ENCODE data around the gene DLGAP1. TPM values are rescaled to one million over a fixed set of nuclear protein-coding genes. Genes with fewer than 3 reads are reported as not detected.

Gene DLGAP1
- total RNA-seq, 2 experiments from 2014 or later: not detected

GRCh38 chr18:4250141-4250540, 205.0 kb downstream of the DLGAP1 start:
- Mint-ChIP-seq H3K27ac (no peak overlapping the region), H3K4me1 (ENCODE audit: low read depth) (no peaks in the 10 kb centered on the region), H3K36me3 (ENCODE audit: low read depth) (no peaks in the 10 kb centered on the region), H3K9me3 (ENCODE audit: insufficient read depth) (no peaks in the 10 kb centered on the region), H3K27me3 (ENCODE audit: low read depth) (no peaks in the 10 kb centered on the region), H3K4me3 (no peak overlapping the region)
- CTCF ChIA-PET: no interaction called here
- POLR2A ChIA-PET: no interaction called here
- DNase-seq: no peak
- no peak for ATAC-seq

- H3K27ac Mint-ChIP-seq: no peak overlapping the region
- ATAC-seq: no peak
- no peaks in the 10 kb centered on the region for H3K4me1 Mint-ChIP-seq (ENCODE audit: low read depth)
- DNase-seq: no peak
- H3K27me3 Mint-ChIP-seq (ENCODE audit: low read depth): no peaks in the 10 kb centered on the region
- no peak overlapping the region for H3K4me3 Mint-ChIP-seq
- no peaks in the 10 kb centered on the region for H3K9me3 Mint-ChIP-seq (ENCODE audit: insufficient read depth)
- H3K36me3 Mint-ChIP-seq (ENCODE audit: low read depth): no peaks in the 10 kb centered on the region
- ChIA-PET POLR2A (no interaction called here), CTCF (no interaction called here)
Measured at GRCh38 chr18:4248686-4249085, 206.4 kb downstream of the DLGAP1 start.

- no peak overlapping the region for H3K27ac Mint-ChIP-seq
- no peaks in the 10 kb centered on the region for H3K4me1 Mint-ChIP-seq (ENCODE audit: low read depth)
- no peak overlapping the region for H3K4me3 Mint-ChIP-seq
- CTCF ChIA-PET: interaction anchor here (1.0 kb wide), 1 partner anchor 15 kb away, joined by 3 read pairs; no protein-coding TSS in a partner anchor
- H3K27me3 Mint-ChIP-seq (ENCODE audit: low read depth): no peaks in the 10 kb centered on the region
- H3K36me3 Mint-ChIP-seq (ENCODE audit: low read depth): no peaks in the 10 kb centered on the region
- POLR2A ChIA-PET: no interaction called here
- H3K9me3 Mint-ChIP-seq (ENCODE audit: insufficient read depth): no peaks in the 10 kb centered on the region
- ATAC-seq (no peak), DNase-seq (no peak)
Measured at GRCh38 chr18:4246374-4246773, 208.7 kb downstream of the DLGAP1 start.

- ATAC-seq (no peak), DNase-seq (no peak)
- ChIA-PET POLR2A (no interaction called here), CTCF (no interaction called here)
- no peak overlapping the region for H3K27ac Mint-ChIP-seq
- no peaks in the 10 kb centered on the region for H3K27me3 Mint-ChIP-seq (ENCODE audit: low read depth)
- H3K36me3 Mint-ChIP-seq (ENCODE audit: low read depth): no peaks in the 10 kb centered on the region
- no peak overlapping the region for H3K4me3 Mint-ChIP-seq
- H3K4me1 Mint-ChIP-seq (ENCODE audit: low read depth): no peaks in the 10 kb centered on the region
- H3K9me3 Mint-ChIP-seq (ENCODE audit: insufficient read depth): no peaks in the 10 kb centered on the region
Measured at GRCh38 chr18:4245456-4245855, 209.7 kb downstream of the DLGAP1 start.

GRCh38 chr18:4242431-4243161, 212.5 kb downstream of the DLGAP1 start:
- Mint-ChIP-seq H3K9me3 (ENCODE audit: insufficient read depth) (no peaks in the 10 kb centered on the region), H3K4me1 (ENCODE audit: low read depth) (no peaks in the 10 kb centered on the region), H3K4me3 (no peak overlapping the region), H3K27ac (no peak overlapping the region), H3K27me3 (ENCODE audit: low read depth) (no peaks in the 10 kb centered on the region), H3K36me3 (ENCODE audit: low read depth) (no peaks in the 10 kb centered on the region)
- POLR2A ChIA-PET: no interaction called here
- no peak for ATAC-seq
- CTCF ChIA-PET: no interaction called here
- no peak for DNase-seq

GRCh38 chr18:4241090-4241617, 214.0 kb downstream of the DLGAP1 start:
- POLR2A ChIA-PET: no interaction called here
- H3K9me3 Mint-ChIP-seq (ENCODE audit: insufficient read depth): no peaks in the 10 kb centered on the region
- no peaks in the 10 kb centered on the region for H3K36me3 Mint-ChIP-seq (ENCODE audit: low read depth)
- CTCF ChIA-PET: no interaction called here
- H3K4me1 Mint-ChIP-seq (ENCODE audit: low read depth): no peaks in the 10 kb centered on the region
- no peak overlapping the region for H3K27ac Mint-ChIP-seq
- H3K27me3 Mint-ChIP-seq (ENCODE audit: low read depth): no peaks in the 10 kb centered on the region
- ATAC-seq (no peak), DNase-seq (no peak)
- H3K4me3 Mint-ChIP-seq: no peak overlapping the region

GRCh38 chr18:4238966-4239365, 216.1 kb downstream of the DLGAP1 start:
- Mint-ChIP-seq H3K36me3 (ENCODE audit: low read depth) (no peaks in the 10 kb centered on the region), H3K9me3 (ENCODE audit: insufficient read depth) (no peaks in the 10 kb centered on the region), H3K27me3 (ENCODE audit: low read depth) (no peaks in the 10 kb centered on the region), H3K4me3 (no peak overlapping the region), H3K4me1 (ENCODE audit: low read depth) (no peaks in the 10 kb centered on the region), H3K27ac (no peak overlapping the region)
- CTCF ChIA-PET: no interaction called here
- POLR2A ChIA-PET: no interaction called here
- ATAC-seq (no peak), DNase-seq (no peak)

- ATAC-seq (no peak), DNase-seq (no peak)
- Mint-ChIP-seq H3K27me3 (ENCODE audit: low read depth) (no peaks in the 10 kb centered on the region), H3K9me3 (ENCODE audit: insufficient read depth) (no peaks in the 10 kb centered on the region), H3K4me1 (ENCODE audit: low read depth) (no peaks in the 10 kb centered on the region), H3K27ac (no peak overlapping the region), H3K4me3 (no peak overlapping the region), H3K36me3 (ENCODE audit: low read depth) (no peaks in the 10 kb centered on the region)
- ChIA-PET POLR2A (no interaction called here), CTCF (no interaction called here)
Measured at GRCh38 chr18:4237664-4238041, 217.5 kb downstream of the DLGAP1 start.

GRCh38 chr18:4236940-4237663, 218.0 kb downstream of the DLGAP1 start:
- Mint-ChIP-seq H3K9me3 (ENCODE audit: insufficient read depth) (no peaks in the 10 kb centered on the region), H3K36me3 (ENCODE audit: low read depth) (no peaks in the 10 kb centered on the region), H3K27me3 (ENCODE audit: low read depth) (no peaks in the 10 kb centered on the region), H3K4me1 (ENCODE audit: low read depth) (no peaks in the 10 kb centered on the region), H3K27ac (no peak overlapping the region), H3K4me3 (no peak overlapping the region)
- CTCF ChIA-PET: no interaction called here
- POLR2A ChIA-PET: no interaction called here
- ATAC-seq (no peak), DNase-seq (no peak)

- POLR2A ChIA-PET: no interaction called here
- Mint-ChIP-seq H3K4me1 (ENCODE audit: low read depth) (no peaks in the 10 kb centered on the region), H3K27ac (no peak overlapping the region), H3K27me3 (ENCODE audit: low read depth) (no peaks in the 10 kb centered on the region), H3K36me3 (ENCODE audit: low read depth) (no peaks in the 10 kb centered on the region), H3K9me3 (ENCODE audit: insufficient read depth) (no peaks in the 10 kb centered on the region), H3K4me3 (no peak overlapping the region)
- CTCF ChIA-PET: no interaction called here
- ATAC-seq (no peak), DNase-seq (no peak)
Measured at GRCh38 chr18:4233468-4233867, 221.6 kb downstream of the DLGAP1 start.

- CTCF ChIA-PET: no interaction called here
- POLR2A ChIA-PET: no interaction called here
- Mint-ChIP-seq H3K4me1 (ENCODE audit: low read depth) (no peaks in the 10 kb centered on the region), H3K27ac (no peak overlapping the region), H3K4me3 (no peak overlapping the region), H3K9me3 (ENCODE audit: insufficient read depth) (no peaks in the 10 kb centered on the region), H3K36me3 (ENCODE audit: low read depth) (no peaks in the 10 kb centered on the region), H3K27me3 (ENCODE audit: low read depth) (no peaks in the 10 kb centered on the region)
- no peak for DNase-seq
- ATAC-seq: no peak
Measured at GRCh38 chr18:4232656-4233055, 222.5 kb downstream of the DLGAP1 start.

- ATAC-seq (no peak), DNase-seq (no peak)
- H3K4me3 Mint-ChIP-seq: no peak overlapping the region
- no peaks in the 10 kb centered on the region for H3K27me3 Mint-ChIP-seq (ENCODE audit: low read depth)
- H3K27ac Mint-ChIP-seq: no peak overlapping the region
- no peaks in the 10 kb centered on the region for H3K9me3 Mint-ChIP-seq (ENCODE audit: insufficient read depth)
- H3K4me1 Mint-ChIP-seq (ENCODE audit: low read depth): no peaks in the 10 kb centered on the region
- no peaks in the 10 kb centered on the region for H3K36me3 Mint-ChIP-seq (ENCODE audit: low read depth)
- ChIA-PET POLR2A (no interaction called here), CTCF (interaction anchor here (1.2 kb wide), 1 partner anchor 16 kb away, joined by 3 read pairs; no protein-coding TSS in a partner anchor)
Measured at GRCh38 chr18:4231260-4231659, 223.8 kb downstream of the DLGAP1 start.
